Measurements from ENCODE around the gene POLN.

Gene POLN

DNA sequence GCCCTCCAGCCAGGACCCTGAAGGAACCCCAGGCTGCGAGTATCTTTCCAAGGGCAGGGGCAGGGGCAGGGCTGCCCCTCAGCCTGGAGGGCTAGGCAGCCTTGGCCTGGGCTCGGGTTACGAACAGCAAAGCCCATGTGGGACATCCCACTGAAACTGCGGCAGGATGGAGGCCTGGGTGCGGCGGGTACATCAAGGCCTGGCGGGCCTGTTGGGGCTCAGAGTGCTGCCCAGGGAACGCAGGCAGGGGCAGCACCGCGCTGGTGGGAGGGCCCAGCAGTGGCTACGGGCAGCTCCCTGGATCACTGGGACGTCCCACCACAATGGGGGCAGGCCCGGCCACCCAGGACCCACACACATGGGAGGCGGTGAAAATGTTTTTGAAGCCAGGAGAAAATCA lies 171.9 kb downstream of the POLN start:
- no peak for DNase-seq (ENCODE audit: low spot score)

DNA sequence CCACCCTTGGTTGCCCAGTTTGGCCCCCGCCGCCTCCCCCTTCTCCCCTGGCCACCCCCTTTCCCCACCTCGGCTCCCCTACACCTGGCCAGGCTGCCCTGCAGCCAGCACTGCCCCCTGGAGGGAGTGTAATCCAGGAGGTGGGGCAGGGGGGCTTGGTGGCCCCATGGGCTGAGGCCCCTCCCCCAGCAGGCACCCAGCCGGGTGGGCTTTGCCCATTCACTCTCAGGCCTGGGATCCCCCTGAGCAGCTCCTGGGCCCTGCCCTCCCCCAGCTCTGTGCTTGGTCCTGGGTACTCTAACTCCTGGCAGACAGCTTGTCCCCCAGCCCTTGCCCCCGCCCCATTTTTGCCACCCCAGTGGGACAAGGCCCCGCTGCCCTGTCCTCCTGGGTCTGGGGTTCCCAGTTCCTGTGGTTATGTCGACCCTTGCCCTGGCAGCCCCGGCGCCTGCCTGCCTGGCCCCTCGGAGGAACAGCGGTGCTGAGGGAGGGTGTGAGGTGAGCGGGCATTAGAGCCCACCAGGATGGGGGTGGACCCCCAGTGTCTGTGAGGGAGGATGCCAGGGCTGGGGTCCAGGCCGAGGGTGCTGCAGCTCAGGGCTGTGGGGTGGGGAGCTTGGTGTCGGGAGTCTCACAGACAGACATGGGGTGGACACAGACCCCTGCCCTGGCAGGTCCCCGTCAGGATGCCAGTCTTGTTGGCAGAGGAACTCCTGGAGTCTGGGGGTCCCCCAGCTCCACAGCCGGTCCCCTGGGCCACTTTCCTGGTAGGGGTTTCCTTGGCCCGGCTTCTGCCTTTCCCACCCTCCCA lies 172.6 kb downstream of the POLN start:
- DNase-seq (ENCODE audit: low spot score) = no peak

GRCh38 chr4:2068566-2068965 lies 173.4 kb downstream of the POLN start:
- DNase-seq (ENCODE audit: low spot score) = no peak

DNA sequence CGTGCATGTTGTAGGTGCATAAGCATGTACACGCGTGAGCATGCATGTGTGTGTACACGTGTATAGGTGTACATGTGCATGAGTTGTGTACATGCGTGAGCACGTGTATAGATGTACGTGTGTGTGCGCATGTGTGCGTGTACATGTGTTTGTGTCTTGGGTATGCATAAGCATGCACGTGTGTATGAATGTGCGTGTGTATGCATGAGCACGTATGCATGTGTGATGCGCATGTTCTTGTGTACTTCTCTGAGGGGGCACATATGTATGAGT lies 173.8 kb downstream of the POLN start:
- no peak for DNase-seq (ENCODE audit: low spot score)

GRCh38 chr4:2067446-2068197 lies 174.3 kb downstream of the POLN start:
- DNase-seq (ENCODE audit: low spot score) = no peak

DNA sequence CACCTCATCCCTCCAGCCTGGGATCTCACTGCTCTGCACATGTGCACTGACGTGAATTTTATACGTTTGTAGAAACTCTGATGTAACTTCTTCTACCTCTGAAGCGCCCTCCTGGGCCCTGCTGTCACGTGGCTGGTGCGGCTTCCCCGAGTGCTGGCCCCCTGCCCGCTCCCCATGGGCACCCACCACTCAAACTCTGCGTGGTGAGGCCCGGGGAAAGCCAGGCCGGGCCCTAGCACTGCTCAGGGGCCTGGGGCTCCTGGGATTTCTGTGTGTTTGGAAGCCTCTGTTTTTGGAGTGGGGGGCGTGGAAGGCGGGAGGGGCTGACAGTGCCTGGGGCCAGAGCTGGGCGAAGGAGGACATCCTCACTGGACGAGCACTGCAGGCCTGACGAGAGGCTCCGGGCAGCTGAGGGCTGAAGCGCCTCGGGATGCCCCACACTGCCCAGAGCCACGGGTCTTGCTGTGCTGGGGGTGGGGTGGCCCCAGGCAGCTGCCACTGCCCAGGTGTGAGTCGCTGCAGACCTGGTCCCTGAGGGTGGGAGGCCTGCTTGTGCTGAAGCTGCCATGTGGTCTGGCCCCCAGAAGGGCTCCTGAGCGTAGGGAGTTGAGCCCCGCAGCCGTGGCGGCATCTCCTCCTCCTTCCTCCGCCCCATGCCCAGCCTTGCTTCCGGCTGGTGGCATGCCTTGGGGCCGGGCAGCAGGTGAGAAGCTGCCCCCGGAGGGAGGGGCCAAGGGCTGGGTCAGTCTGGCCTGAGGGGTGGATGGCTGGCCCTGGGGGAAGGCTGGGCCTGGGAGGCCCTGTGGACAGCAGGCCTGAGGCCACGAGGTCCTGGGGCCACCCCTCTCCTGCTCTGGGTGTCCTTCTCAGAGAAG lies 175.1 kb downstream of the POLN start:
- DNase-seq (ENCODE audit: low spot score) = no peak

DNA sequence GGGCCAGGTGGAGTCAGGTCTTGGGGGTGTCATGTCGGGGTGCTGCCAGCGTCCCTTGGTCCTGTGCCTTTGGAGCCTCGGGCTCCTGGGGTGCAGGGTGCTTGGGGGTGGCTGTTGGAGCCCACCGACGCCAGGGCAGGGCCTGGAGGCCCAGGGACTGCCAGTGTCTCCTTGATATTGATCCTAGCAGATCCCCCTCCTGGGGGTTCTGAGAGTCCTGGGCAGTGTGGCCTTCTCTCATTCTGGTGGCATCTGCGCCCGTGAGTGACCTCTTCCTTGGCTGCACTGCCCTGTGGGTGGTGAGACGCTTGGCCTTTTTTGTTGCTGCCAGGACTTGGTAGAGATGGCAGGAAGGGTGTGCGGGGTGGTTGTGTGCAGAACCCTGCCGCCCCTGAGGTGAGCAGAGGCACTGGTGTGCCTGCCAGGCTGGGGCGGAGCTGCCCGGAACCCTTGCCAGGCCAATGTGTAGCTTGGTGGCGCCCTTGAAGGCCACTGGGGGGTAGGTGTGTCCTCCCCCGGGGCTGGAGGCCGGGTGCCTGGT lies 175.8 kb downstream of the POLN start:
- no peak for DNase-seq (ENCODE audit: low spot score)

DNA sequence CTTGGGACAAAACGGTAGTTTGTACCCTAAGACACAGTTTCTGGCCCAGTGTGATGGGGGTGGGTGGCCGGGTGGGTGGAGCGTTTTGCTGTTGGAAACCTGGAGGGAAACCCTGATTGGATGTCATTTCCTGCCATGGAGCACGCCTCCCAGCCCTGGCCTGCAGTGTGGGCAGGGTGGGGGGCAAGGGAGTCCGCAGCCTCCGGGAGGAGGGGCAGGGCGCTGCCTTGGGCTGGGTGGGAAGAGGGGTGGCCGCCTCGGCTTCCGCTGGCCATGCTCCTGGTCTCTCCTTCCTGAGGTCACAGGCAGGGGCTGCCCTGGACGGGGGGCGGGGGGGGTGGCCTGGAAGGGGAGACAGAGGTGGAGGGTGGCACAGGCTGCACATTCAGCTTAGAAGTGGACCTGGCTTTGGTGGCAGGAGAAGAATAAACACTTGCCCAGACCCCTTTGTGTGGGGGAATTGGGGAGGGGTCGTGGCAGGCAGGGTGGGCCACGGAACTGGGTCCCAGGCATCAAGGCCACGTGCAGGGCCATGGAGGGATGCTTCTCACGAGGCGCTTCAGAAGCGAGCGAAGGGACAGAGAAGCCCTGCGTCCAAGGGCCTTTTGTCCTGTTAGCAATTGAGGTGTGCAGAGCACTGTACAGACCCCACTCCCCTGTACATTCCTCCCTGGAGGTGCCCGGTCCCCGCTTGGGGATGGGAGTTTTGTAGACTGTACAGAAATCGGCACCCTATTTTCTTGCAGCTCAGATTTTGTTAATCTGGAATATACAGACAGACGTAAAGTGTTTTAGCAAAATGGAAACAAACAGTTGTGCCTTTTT lies 176.6 kb downstream of the POLN start:
- no peak for DNase-seq (ENCODE audit: low spot score)

DNA sequence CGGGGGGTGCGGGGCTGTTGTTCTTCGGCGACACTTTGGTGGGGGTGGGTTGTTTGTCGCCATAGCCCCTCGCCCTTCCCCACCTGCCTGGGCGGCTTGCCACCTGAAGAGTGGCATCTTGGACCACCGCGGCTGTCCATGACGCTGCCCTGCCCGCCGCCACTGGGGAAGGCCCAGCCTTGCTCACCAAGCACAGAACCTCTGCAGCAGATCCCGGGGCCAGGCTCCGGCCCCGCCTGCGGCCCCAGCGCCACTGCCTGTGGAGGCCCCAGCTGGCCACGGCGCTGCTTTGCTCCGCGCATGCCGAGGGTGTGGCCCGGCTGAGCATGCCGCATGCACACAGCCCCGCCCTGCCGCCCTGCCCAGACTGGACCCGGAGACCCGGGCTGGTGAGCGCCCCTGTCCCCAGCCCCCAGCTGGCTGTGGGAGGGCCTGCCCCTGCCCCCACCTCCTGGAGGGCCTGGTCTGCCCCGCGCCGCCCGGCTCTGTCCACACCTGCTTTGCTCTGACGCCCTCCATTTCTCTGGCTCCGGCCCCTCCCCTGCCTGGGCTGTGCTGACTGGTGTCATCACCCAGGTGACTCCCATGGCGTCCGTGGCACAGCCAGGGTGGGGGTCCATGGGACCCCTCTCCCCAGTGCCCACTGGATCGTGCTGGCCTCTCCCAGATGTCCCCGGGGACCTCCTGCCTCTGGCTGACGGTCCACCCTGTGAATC lies 177.5 kb downstream of the POLN start:
- no peak for DNase-seq (ENCODE audit: low spot score)

- no peak for DNase-seq (ENCODE audit: low spot score)
Measured at GRCh38 chr4:2063557-2064275, 178.2 kb downstream of the POLN start.

DNA sequence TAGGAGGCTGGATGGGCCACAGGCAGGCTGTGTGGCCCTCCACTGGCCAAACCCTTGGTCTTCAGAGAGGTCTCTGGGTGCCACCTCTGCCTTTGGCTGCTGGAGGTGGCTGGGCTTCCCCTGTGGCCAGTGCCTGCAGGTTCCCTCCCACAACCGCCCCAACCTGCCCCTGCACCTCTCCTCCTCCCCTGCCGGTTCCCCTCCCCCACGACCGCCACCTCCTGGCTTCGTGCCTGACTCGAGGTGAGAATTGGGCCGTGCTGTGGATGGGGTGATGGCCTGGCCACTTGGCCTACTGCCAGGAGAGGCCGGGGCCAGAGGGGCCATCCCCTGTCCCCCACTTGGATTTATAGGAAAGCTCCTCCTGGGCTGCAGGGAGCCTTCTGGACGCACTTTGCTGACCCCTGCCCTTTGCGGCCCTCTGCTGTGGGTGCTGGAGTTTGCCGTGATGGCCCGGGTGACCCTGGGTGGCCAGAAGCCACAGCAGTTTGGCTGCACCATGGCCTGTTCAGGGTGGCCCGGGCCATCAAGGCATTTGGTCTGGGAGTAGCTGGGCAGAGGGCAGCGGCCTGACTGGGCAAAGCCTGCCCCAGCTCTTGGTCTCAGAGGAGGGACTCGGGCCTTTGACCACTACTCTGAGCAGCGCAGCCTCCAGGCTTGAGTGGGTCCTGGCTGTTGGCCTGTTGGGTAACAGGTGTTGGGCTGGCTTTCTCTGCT lies 179.0 kb downstream of the POLN start:
- DNase-seq (ENCODE audit: low spot score) = no peak

DNA sequence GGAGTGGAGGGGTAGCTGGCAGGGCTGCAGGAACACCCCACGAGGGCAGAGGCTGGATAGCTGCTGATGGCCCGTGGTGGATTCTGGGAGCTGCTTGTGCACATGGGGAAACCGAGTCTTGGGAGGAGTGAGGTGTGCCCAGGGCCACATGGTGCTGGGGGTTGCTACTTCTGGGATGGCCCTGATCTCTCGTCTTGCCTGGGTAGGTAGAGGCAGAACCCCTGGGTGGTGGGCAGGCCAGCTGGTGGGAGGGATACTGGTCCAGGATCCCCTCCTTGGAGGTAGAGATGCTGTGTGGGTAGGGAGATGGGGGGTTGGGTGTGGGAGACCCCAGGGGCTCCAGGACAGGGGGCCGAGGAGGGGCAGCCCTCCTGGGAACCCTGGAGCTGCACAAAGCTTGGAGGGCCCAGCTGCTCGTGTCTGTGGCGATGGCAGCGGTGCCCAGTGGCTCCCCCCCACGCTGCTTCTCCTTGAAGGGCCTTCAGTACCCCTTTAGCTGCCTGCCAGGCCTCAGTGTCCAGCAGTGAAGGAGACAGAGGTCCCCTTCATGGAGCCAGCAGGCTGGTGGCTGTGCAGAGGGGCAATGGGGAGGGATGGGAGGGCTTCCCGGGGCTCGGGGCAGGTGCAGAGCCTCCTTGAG lies 179.6 kb downstream of the POLN start:
- no peak for DNase-seq (ENCODE audit: low spot score)

- DNase-seq (ENCODE audit: low spot score) = no peak
Measured at GRCh38 chr4:2061186-2062131, 180.5 kb downstream of the POLN start.

- no peak for DNase-seq (ENCODE audit: low spot score)
Measured at GRCh38 chr4:2060611-2061185, 181.2 kb downstream of the POLN start.

GRCh38 chr4:2059726-2060602 lies 182.0 kb downstream of the POLN start:
- no peak for DNase-seq (ENCODE audit: low spot score)

DNA sequence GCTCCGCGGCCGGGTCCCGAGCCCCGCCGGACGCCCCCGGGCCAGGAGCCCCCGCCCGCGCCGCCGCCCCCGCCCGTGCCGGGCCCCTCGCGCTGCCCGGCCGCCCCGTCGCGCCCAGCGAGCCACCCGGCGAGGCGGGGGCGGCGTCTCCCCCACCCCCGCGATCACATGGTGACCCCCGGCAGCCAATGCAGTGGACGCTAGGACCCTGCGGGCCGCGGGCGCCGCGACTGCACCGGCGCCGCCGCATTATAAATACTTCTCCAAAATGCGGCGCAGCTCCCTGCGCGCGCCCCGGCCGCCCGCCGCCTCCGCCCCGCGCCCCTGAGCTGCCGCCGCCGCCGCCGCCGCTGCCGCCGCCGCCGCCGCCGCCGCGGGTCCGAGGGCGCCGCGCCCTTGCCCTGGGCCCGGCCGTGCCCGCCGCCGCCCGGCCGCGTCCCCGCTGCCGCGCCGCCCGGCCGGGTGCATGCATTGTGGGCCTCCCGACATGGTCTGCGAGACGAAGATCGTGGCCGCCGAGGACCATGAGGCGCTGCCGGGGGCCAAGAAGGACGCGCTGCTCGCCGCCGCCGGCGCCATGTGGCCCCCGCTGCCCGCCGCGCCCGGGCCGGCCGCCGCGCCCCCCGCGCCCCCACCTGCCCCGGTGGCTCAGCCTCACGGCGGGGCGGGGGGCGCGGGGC lies 182.7 kb downstream of the POLN start, which contains the start of gene NAT8L:
Gene NAT8L (plus strand): TSS at position 282 of the 680 bp plus-strand sequence. CDS start 185 bp downstream, at position 467.
- DNase-seq (ENCODE audit: low spot score) = no peak

Data from hematopoietic multipotent progenitor cell treated with erythropoietin and hydrocortisone succinate and interleukin-3 and kit ligand, for 15 days (in vitro differentiated cells).